Esophagus muscularis mucosa (tissue), 3 donors: ENCODE results near the gene CUEDC2.

Experiments used
- POLR2A ChIP-seq: fragments of 450-650 bp; IDR thresholded peaks from one replicate; pipeline ENCODE4 v1.6.1; 2017; ENCODE audit warnings: antibody characterized with exemption, moderate library complexity, mild to moderate bottlenecking, low read depth
- TF ChIP-seq, protein P1 (sequence below), 3 experiments: fragments of 200-600 bp in 2 of 3; fragments of 450-650 bp in 1 of 3; sonication (generic) in 2 of 3; IDR thresholded peaks; one replicate each; pipeline ENCODE4 v1.5.1; 2017 to 2019; ENCODE audit warnings: antibody characterized with exemption in 3 of 3, mild to moderate bottlenecking in 2 of 3, moderate library complexity in 1 of 3

DNA sequence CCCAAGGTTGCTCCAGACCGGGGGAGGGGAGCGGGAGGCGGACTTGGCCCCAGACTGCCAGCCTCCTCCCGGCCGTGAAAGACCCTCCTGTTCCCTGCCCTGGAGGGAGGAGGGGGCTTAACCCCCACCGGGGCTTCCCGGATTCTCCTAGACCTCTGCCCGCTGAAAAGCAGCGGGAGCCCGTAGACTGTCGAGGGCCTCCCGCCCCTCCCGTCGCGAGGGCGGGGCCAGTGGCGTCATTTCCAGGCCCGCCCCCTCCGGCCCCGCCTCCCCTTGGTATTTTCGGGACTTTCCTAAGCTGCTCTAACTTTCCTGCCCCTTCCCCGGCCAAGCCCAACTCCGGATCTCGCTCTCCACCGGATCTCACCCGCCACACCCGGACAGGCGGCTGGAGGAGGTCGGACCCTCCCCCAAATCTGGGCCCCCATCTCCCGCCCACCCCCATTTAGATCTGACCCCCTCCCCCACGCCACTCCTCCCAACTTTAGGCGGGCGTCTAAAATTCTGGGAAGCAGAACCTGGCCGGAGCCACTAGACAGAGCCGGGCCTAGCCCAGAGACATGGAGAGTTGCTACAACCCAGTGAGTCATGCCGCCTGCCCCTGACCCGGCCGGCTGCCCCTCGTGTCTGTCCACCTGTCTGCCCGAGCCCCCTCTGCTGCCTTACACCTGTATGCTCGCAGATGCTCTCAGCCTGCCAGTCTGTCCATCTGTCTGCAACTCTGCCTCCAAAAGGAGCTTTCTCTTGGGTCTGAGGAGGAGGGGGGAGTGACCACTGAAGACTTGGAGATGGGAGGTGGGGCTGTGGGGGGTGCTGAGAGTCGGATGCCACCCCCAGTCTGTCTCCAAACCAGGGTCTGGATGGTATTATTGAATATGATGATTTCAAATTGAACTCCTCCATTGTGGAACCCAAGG lies 36.7 kb downstream of the CUEDC2 start, which contains the start of gene NFKB2:
- TF ChIP-seq, protein P1, sequence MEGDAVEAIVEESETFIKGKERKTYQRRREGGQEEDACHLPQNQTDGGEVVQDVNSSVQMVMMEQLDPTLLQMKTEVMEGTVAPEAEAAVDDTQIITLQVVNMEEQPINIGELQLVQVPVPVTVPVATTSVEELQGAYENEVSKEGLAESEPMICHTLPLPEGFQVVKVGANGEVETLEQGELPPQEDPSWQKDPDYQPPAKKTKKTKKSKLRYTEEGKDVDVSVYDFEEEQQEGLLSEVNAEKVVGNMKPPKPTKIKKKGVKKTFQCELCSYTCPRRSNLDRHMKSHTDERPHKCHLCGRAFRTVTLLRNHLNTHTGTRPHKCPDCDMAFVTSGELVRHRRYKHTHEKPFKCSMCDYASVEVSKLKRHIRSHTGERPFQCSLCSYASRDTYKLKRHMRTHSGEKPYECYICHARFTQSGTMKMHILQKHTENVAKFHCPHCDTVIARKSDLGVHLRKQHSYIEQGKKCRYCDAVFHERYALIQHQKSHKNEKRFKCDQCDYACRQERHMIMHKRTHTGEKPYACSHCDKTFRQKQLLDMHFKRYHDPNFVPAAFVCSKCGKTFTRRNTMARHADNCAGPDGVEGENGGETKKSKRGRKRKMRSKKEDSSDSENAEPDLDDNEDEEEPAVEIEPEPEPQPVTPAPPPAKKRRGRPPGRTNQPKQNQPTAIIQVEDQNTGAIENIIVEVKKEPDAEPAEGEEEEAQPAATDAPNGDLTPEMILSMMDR (IDR thresholded peaks at IDR 0.05) = no peak
- peak; percentile 76 for TF ChIP-seq POLR2A
